WERI-Rb-1 (cell line): ENCODE data around the gene IQSEC3.

Experiments
- DNase-seq: peaks from one replicate; pipeline ENCODE4 v3.0.0-alpha.2; 2020
- H3K27ac ChIP-seq: fragments of 250-450 bp; sonication (Bioruptor Pico); 2 replicates; pipeline ENCODE4 v1.5.1; 2020; ENCODE audit warnings: mild to moderate bottlenecking, moderate library complexity
- H3K27me3 ChIP-seq: fragments of 250-450 bp; sonication (Bioruptor Pico); 2 replicates; pipeline ENCODE4 v1.5.1; 2021; ENCODE audit warnings: mild to moderate bottlenecking, low read depth, moderate library complexity; ENCODE audit not compliant: insufficient read depth, severe bottlenecking
- H3K36me3 ChIP-seq: fragments of 250-450 bp; sonication (Bioruptor Pico); 2 replicates; pipeline ENCODE4 v1.5.1; 2020; ENCODE audit warnings: mild to moderate bottlenecking, moderate library complexity
- H3K4me3 ChIP-seq: 2 replicates; pipeline ENCODE4 v1.5.1; 2011; ENCODE audit warnings: low read depth, mild to moderate bottlenecking, control low read depth, low read length
- H3K9me3 ChIP-seq: fragments of 250-450 bp; sonication (Bioruptor Pico); 2 replicates; pipeline ENCODE4 v1.5.1; 2021; ENCODE audit warnings: mild to moderate bottlenecking, moderate library complexity; ENCODE audit not compliant: severe bottlenecking
- CTCF ChIP-seq: IDR thresholded peaks from 2 replicates; pipeline ENCODE4 v1.5.1; 2011; ENCODE audit warnings: low read depth, mild to moderate bottlenecking, control low read depth, inconsistent platforms, low read length

IQSEC3 gene

GRCh38 chr12:197911-198695, 131.5 kb downstream of the IQSEC3 start:
- DNase-seq, result no peak
- Histone ChIP-seq H3K36me3 (no peaks in the 10 kb centered on the region), H3K9me3 (no peaks in the 10 kb centered on the region), H3K27ac (no peak overlapping the region), H3K27me3 (no peaks in the 10 kb centered on the region), H3K4me3 (no peak overlapping the region)
- TF ChIP-seq CTCF, result no peak

GRCh38 chr12:198705-199104, 132.1 kb downstream of the IQSEC3 start:
- Histone ChIP-seq H3K9me3 (no peaks in the 10 kb centered on the region), H3K27me3 (no peaks in the 10 kb centered on the region), H3K27ac (no peak overlapping the region), H3K36me3 (no peaks in the 10 kb centered on the region), H3K4me3 (no peak overlapping the region)
- DNase-seq, result no peak
- no peak for TF ChIP-seq CTCF

GRCh38 chr12:201361-201760, 134.8 kb downstream of the IQSEC3 start:
- Histone ChIP-seq H3K27me3 (no peaks in the 10 kb centered on the region), H3K9me3 (no peaks in the 10 kb centered on the region), H3K27ac (no peak overlapping the region), H3K36me3 (no peaks in the 10 kb centered on the region), H3K4me3 (no peak overlapping the region)
- DNase-seq, result no peak
- no peak for TF ChIP-seq CTCF

GRCh38 chr12:202081-202731, 135.6 kb downstream of the IQSEC3 start:
- TF ChIP-seq CTCF, result no peak
- Histone ChIP-seq H3K9me3 (no peaks in the 10 kb centered on the region), H3K4me3 (no peak overlapping the region), H3K27me3 (no peaks in the 10 kb centered on the region), H3K27ac (no peak overlapping the region), H3K36me3 (no peaks in the 10 kb centered on the region)
- no peak for DNase-seq

- Histone ChIP-seq H3K27me3 (no peaks in the 10 kb centered on the region), H3K9me3 (no peaks in the 10 kb centered on the region), H3K4me3 (no peak overlapping the region), H3K36me3 (no peaks in the 10 kb centered on the region), H3K27ac (no peak overlapping the region)
- TF ChIP-seq CTCF, result no peak
- no peak for DNase-seq
Observed at GRCh38 chr12:203074-203461, 136.5 kb downstream of the IQSEC3 start.
